SK-N-SH (cell line): ENCODE data around the gene GCA. TPM values are rescaled to one million over a fixed set of nuclear protein-coding genes. Genes with fewer than 3 reads are reported as not detected.
A peak's percentile ranks its signal among the peaks of the same experiment; 100 is the strongest.

Source experiments
- CTCF ChIA-PET: fragments of 300-600, 350-600 bp; formaldehyde crosslinking; extraction: SDS; loops from one replicate; lab custom pipeline; 2021; lab: Yijun Ruan, JAX
- POLR2A ChIA-PET: fragments of 350-600 bp; sonication (Branson Sonifier 250); formaldehyde crosslinking; extraction: SDS; loops from one replicate; lab custom pipeline; 2020; ENCODE audit warnings: antibody characterized with exemption, inconsistent platforms; lab: Yijun Ruan, JAX
- DNase-seq: peaks from one replicate; pipeline ENCODE4 v3.0.0; 2012
- H2AFZ ChIP-seq: fragments of 200-600 bp; sonication (generic); 2 replicates; pipeline ENCODE4 v1.8.1; 2016; ENCODE audit warnings: antibody characterized with exemption, mild to moderate bottlenecking, low read depth
- H3F3A ChIP-seq: fragments of 200-600 bp; sonication (generic); replicated peaks from 2 replicates; pipeline ENCODE3; 2016; ENCODE audit warnings: antibody characterized with exemption, mild to moderate bottlenecking; ENCODE audit not compliant: insufficient read depth
- H3K27ac ChIP-seq, 2 experiments: fragments of 200-500 bp in 1 of 2; fragments of 200-600 bp in 1 of 2; sonication (Bioruptor generic) in 1 of 2; sonication (generic), shearing (Covaris generic) in 1 of 2; 2 replicates each; pipeline versions ENCODE4 v1.5.1 to v1.6.1; 2014 to 2016; ENCODE audit warnings: low read depth in 2 of 2, inconsistent platforms in 1 of 2, low read length in 1 of 2, mild to moderate bottlenecking in 1 of 2, mixed read lengths in 1 of 2
- H3K27me3 ChIP-seq: fragments of 200-600 bp; sonication (generic), shearing (Covaris generic); 2 replicates; pipeline ENCODE4 v1.6.1; 2016; ENCODE audit warnings: mixed run types; ENCODE audit not compliant: insufficient read depth
- H3K36me3 ChIP-seq, 2 experiments: fragments of 200-500 bp in 1 of 2; fragments of 200-600 bp in 1 of 2; sonication (Bioruptor generic) in 1 of 2; sonication (generic) in 1 of 2; replicated peaks in 1 of 2; 2 replicates each; pipeline versions ENCODE3 to v1.5.1; 2014 to 2016; ENCODE audit warnings: low read length in 1 of 2, mild to moderate bottlenecking in 1 of 2; ENCODE audit not compliant: insufficient read depth in 2 of 2, control insufficient read depth in 1 of 2
- H3K4me1 ChIP-seq, 2 experiments: fragments of 200-500 bp in 1 of 2; fragments of 200-600 bp in 1 of 2; sonication (Bioruptor generic) in 1 of 2; sonication (generic), shearing (Covaris generic) in 1 of 2; 2 replicates each; pipeline versions ENCODE4 v1.5.1 to v1.6.1; 2014 to 2016; ENCODE audit warnings: low read depth in 1 of 2, low read length in 1 of 2, mixed run types in 1 of 2; ENCODE audit not compliant: insufficient read depth in 2 of 2, control insufficient read depth in 1 of 2
- H3K4me2 ChIP-seq: fragments of 200-600 bp; sonication (generic), shearing (Covaris generic); 2 replicates; pipeline ENCODE4 v1.6.1; 2017; ENCODE audit warnings: mixed run types
- H3K4me3 ChIP-seq, 2 experiments: fragments of 200-500 bp in 1 of 2; fragments of 200-600 bp in 1 of 2; sonication (Bioruptor generic) in 1 of 2; sonication (generic), shearing (Covaris generic) in 1 of 2; 2 replicates each; pipeline versions ENCODE4 v1.5.1 to v1.8.1; 2014 to 2016; ENCODE audit warnings: low read depth in 2 of 2, inconsistent platforms in 1 of 2, low read length in 1 of 2, mild to moderate bottlenecking in 1 of 2, mixed read lengths in 1 of 2, moderate library complexity in 1 of 2
- H3K79me2 ChIP-seq: fragments of 200-600 bp; sonication (generic); 2 replicates; pipeline ENCODE4 v1.8.1; 2017; ENCODE audit warnings: mild to moderate bottlenecking; ENCODE audit not compliant: insufficient read depth
- H3K9ac ChIP-seq: fragments of 200-600 bp; sonication (generic); 2 replicates; pipeline ENCODE4 v1.6.1; 2017; ENCODE audit warnings: mixed run types
- H3K9me2 ChIP-seq: fragments of 200-600 bp; sonication (generic); 2 replicates; pipeline ENCODE4 v1.6.1; 2017; ENCODE audit warnings: mixed run types
- H3K9me3 ChIP-seq: fragments of 200-600 bp; sonication (generic); 2 replicates; pipeline ENCODE4 v1.6.1; 2017; ENCODE audit warnings: mixed run types, mild to moderate bottlenecking, moderate library complexity
- H4K20me1 ChIP-seq: fragments of 200-600 bp; sonication (generic); 2 replicates; pipeline ENCODE4 v1.6.1; 2017; ENCODE audit warnings: mild to moderate bottlenecking, mixed run types; ENCODE audit not compliant: insufficient read depth
- CHD2 ChIP-seq: fragments of 150-350 bp; IDR thresholded peaks from 2 replicates; pipeline ENCODE4 v1.6.1; 2018; ENCODE audit warnings: low read length; ENCODE audit not compliant: partially characterized antibody
- CTCF ChIP-seq: fragments of 200-600 bp; sonication (generic); IDR thresholded peaks from 2 replicates; pipeline ENCODE4 v1.6.1; 2017; ENCODE audit warnings: antibody characterized with exemption, mild to moderate bottlenecking, moderate library complexity
- EP300 ChIP-seq, 2 experiments: IDR thresholded peaks; 2 replicates each; pipeline versions ENCODE4 v1.4.0 to v1.6.1; 2012; ENCODE audit warnings: borderline replicate concordance in 1 of 2, low read depth in 1 of 2, low read length in 1 of 2
- EZH2phosphoT487 ChIP-seq: fragments of 200-600 bp; sonication (generic); IDR thresholded peaks from 2 replicates; pipeline ENCODE4 v1.6.1; 2017; ENCODE audit warnings: low read depth, mixed run types, mild to moderate bottlenecking, antibody characterized with exemption, moderate library complexity, borderline replicate concordance
- FOSL2 ChIP-seq: IDR thresholded peaks from 2 replicates; pipeline ENCODE4 v1.4.0; 2012; ENCODE audit warnings: low read depth, mild to moderate bottlenecking, moderate library complexity, borderline replicate concordance
- FOXJ3 ChIP-seq: sonication (generic); formaldehyde crosslinking; IDR thresholded peaks from 2 replicates; pipeline ENCODE4 v1.5.1; 2020; ENCODE audit warnings: mild to moderate bottlenecking, missing genetic modification reagents
- FOXM1 ChIP-seq: IDR thresholded peaks from 2 replicates; pipeline ENCODE4 v1.4.0; 2012; ENCODE audit warnings: low read depth, mild to moderate bottlenecking
- JUND ChIP-seq: IDR thresholded peaks from 2 replicates; pipeline ENCODE4 v1.4.0; 2012
- MAX ChIP-seq: IDR thresholded peaks from 2 replicates; pipeline ENCODE4 v1.4.0; 2012; ENCODE audit warnings: low read depth
- MEF2A ChIP-seq: IDR thresholded peaks from 2 replicates; pipeline ENCODE4 v1.4.0; 2012; ENCODE audit warnings: low read depth, borderline replicate concordance
- NFIC ChIP-seq: IDR thresholded peaks from 2 replicates; pipeline ENCODE4 v1.4.0; 2012; ENCODE audit warnings: borderline replicate concordance
- POLR2AphosphoS5 ChIP-seq: IDR thresholded peaks from 2 replicates; pipeline ENCODE4 v1.6.1; 2012; ENCODE audit warnings: low read depth, low read length
- RAD21 ChIP-seq: IDR thresholded peaks from 2 replicates; pipeline ENCODE4 v1.6.1; 2012; ENCODE audit warnings: mild to moderate bottlenecking, low read length
- RFX5 ChIP-seq: IDR thresholded peaks from 2 replicates; pipeline ENCODE4 v1.6.1; 2012; ENCODE audit warnings: mild to moderate bottlenecking, improper control_type of control experiment, low read length
- RXRA ChIP-seq: IDR thresholded peaks from 2 replicates; pipeline ENCODE4 v1.4.0; 2012; ENCODE audit warnings: low read depth, mild to moderate bottlenecking, borderline replicate concordance
- SIN3A ChIP-seq: IDR thresholded peaks from 2 replicates; pipeline ENCODE4 v1.6.1; 2012; ENCODE audit warnings: low read depth, mild to moderate bottlenecking, low read length, moderate library complexity, borderline replicate concordance
- USF2 ChIP-seq: fragments of 150-350 bp; IDR thresholded peaks from 2 replicates; pipeline ENCODE4 v1.6.1; 2017; ENCODE audit warnings: antibody characterized with exemption, low read length, low read depth, borderline replicate concordance
- YY1 ChIP-seq: IDR thresholded peaks from 2 replicates; pipeline ENCODE4 v1.4.0; 2012; ENCODE audit warnings: low read depth, mild to moderate bottlenecking
- ZBTB33 ChIP-seq: IDR thresholded peaks from 2 replicates; pipeline ENCODE4 v1.4.0; 2012; ENCODE audit warnings: low read depth, borderline replicate concordance
- WGBS: methylation state at CpG from one replicate; pipeline ENCODE4 v1.1.6; 2017; ENCODE audit warnings: low lambda C conversion rate; 5-methylcytosine and 5-hydroxymethylcytosine counted together
- polyA plus RNA-seq, 3 experiments: library from polyadenylated mRNA; depleted of rRNA; stranded (reverse); fragments of >200 nt; gene quantifications; 2 replicates each; pipeline ENCODE4 v1.2.3, GENCODE V29; 2012

Gene GCA
- polyA plus RNA-seq, 1 of the 3 experiments (the other 2 are of a cell fraction), result 12.2 TPM

- Histone ChIP-seq H3K9ac (peak overlapping the region; percentile 67), H2AFZ (peak overlapping the region; percentile 98), H3K4me2 (peak overlapping the region; percentile 79), H3F3A (peaks cover 3% of the 10 kb centered on the region), H3K27me3 (no peaks in the 10 kb centered on the region), H3K4me3 (peak overlapping the region; percentile 79 to 86), H3K36me3 (no peaks in the 10 kb centered on the region), H3K27ac (no peak overlapping the region), H3K79me2 (no peaks in the 10 kb centered on the region), H4K20me1 (no peaks in the 10 kb centered on the region), H3K9me3 (no peaks in the 10 kb centered on the region), H3K4me1 (peaks cover 5 to 9% of the 10 kb centered on the region in 2 experiments; a peak in 2 of 4 replicates), H3K9me2 (no peaks in the 10 kb centered on the region)
- no peak for TF ChIP-seq FOXM1
- 19% methylated on average over 5 of the region's 16 CpGs for WGBS
- ChIA-PET CTCF (interaction anchor here (1.1 kb wide), 1 partner anchor 125 kb away, joined by 3 read pairs; no protein-coding TSS in a partner anchor), POLR2A (no interaction called here)
- no peak for DNase-seq
These were observed 26.0 kb upstream of the GCA start for GRCh38 chr2:162317861-162318327.

- no peaks in the 10 kb centered on the region for H3K9me3 ChIP-seq
- H3K27me3 ChIP-seq, result no peaks in the 10 kb centered on the region
- no peaks in the 10 kb centered on the region for H3K36me3 ChIP-seq
- ChIA-PET POLR2A (no interaction called here), CTCF (interaction anchor here (1.1 to 1.7 kb wide), 3 partner anchors 10 to 126 kb away, joined by 3 to 4 read pairs (median 3); no protein-coding TSS in a partner anchor)
- no peaks in the 10 kb centered on the region for H3K9me2 ChIP-seq
- DNase-seq, result peak; percentile 44
- no peaks in the 10 kb centered on the region for H4K20me1 ChIP-seq
- H3K4me1 ChIP-seq, result peaks cover 5 to 9% of the 10 kb centered on the region in 2 experiments; a peak in 2 of 4 replicates
- peak within 1 kb of the TSS; percentile 79 for H3K4me2 ChIP-seq
- H3F3A ChIP-seq, result peaks cover 3% of the 10 kb centered on the region
- H3K27ac ChIP-seq, result peak within 1 kb of the TSS; percentile 39 to 57; a peak in 3 of 4 replicates
- H3K79me2 ChIP-seq, result no peaks in the 10 kb centered on the region
- H2AFZ ChIP-seq, result peak within 1 kb of the TSS; percentile 98
- 6% methylated on average over 27 of the region's 45 CpGs for WGBS
- H3K9ac ChIP-seq, result peak within 1 kb of the TSS; percentile 67
- peak within 1 kb of the TSS; percentile 79 to 86 for H3K4me3 ChIP-seq
- TF ChIP-seq RXRA (no peak), FOXM1 (no peak), RFX5 (no peak), NFIC (no peak), MAX (peak; percentile 79), USF2 (no peak), FOSL2 (no peak), CHD2 (no peak), CTCF (peak; percentile 56), FOXJ3 (no peak), SIN3A (0 out of 2 replicates have a peak, but pooled peaks have one; percentile 19), EZH2phosphoT487 (no peak), JUND (no peak), RAD21 (no peak), POLR2AphosphoS5 (no peak; the same call in 1 of the 2 replicates), YY1 (no peak), EP300 (IDR thresholded peaks at IDR 0.05; ENCODE audit: borderline replicate concordance in 1 of 2, low read depth in 1 of 2, low read length in 1 of 2) (no peak), MEF2A (no peak), ZBTB33 (no peak)
These were observed 25.4 kb upstream of the GCA start, which contains the start of gene IFIH1 for GRCh38 chr2:162318328-162319180. IFIH1 (minus strand) TSS chr2:162318684; CDS start chr2:162318307, 377 bp downstream.
